H1 (cell line): Measurements from ENCODE around the gene PDCL3. TPM values are rescaled to one million over a fixed set of nuclear protein-coding genes. Genes with fewer than 3 reads are reported as not detected.

ENCODE experiments used
- CTCF ChIA-PET: fragments of 300-600 bp; sonication (Branson Sonifier 250); formaldehyde crosslinking; loops from one replicate; lab custom pipeline; 2021; ENCODE audit not compliant: partially characterized antibody; lab: Charles Lee
- POLR2A ChIA-PET: fragments of 300-600 bp; sonication (Branson Sonifier 250); formaldehyde crosslinking; loops from one replicate; lab custom pipeline; 2021; ENCODE audit warnings: inconsistent platforms; ENCODE audit not compliant: partially characterized antibody; lab: Charles Lee
- DNase-seq, 2 experiments: peaks; one replicate each; pipeline versions ENCODE4 v3.0.0 to v3.0.0-alpha.2; 2010 to 2022; ENCODE audit warnings: low spot score in 2 of 2, low read depth in 1 of 2, mixed read lengths in 1 of 2
- FAIRE-seq: peaks from 2 replicates; lab custom pipeline; 2011; peaks lifted over from hg19 to GRCh38; lab: Jason Lieb, UNC
- H2AFZ ChIP-seq: 2 replicates; pipeline ENCODE4 v1.8.1; 2012; ENCODE audit warnings: low read length, inconsistent platforms
- H2AK5ac ChIP-seq: 2 replicates; pipeline ENCODE4 v1.6.1; 2013; ENCODE audit warnings: low read depth, low read length
- H2BK120ac ChIP-seq: replicated peaks from 2 replicates; pipeline ENCODE3; 2013; ENCODE audit warnings: low read depth, low read length, inconsistent platforms
- H2BK12ac ChIP-seq: 2 replicates; pipeline ENCODE4 v1.6.1; 2013; ENCODE audit warnings: low read depth, low read length
- H2BK15ac ChIP-seq: 2 replicates; pipeline ENCODE4 v1.6.1; 2013; ENCODE audit warnings: low read length
- H2BK20ac ChIP-seq: 2 replicates; pipeline ENCODE4 v1.6.1; 2013; ENCODE audit warnings: low read length
- H2BK5ac ChIP-seq: 2 replicates; pipeline ENCODE4 v1.6.1; 2013; ENCODE audit warnings: low read depth, low read length
- H3K14ac ChIP-seq: 2 replicates; pipeline ENCODE4 v1.6.1; 2013; ENCODE audit warnings: inconsistent platforms; ENCODE audit not compliant: insufficient read length
- H3K18ac ChIP-seq: 2 replicates; pipeline ENCODE4 v1.6.1; 2013; ENCODE audit warnings: low read length; ENCODE audit errors: extremely low read depth
- H3K23ac ChIP-seq: 2 replicates; pipeline ENCODE4 v1.6.1; 2013; ENCODE audit warnings: inconsistent platforms; ENCODE audit not compliant: insufficient read length
- H3K23me2 ChIP-seq: 2 replicates; pipeline ENCODE4 v1.6.1; 2013; ENCODE audit warnings: low read depth, low read length
- H3K27ac ChIP-seq: 2 replicates; pipeline ENCODE4 v1.6.1; 2011; ENCODE audit warnings: low read depth, low read length, inconsistent platforms
- H3K27me3 ChIP-seq, 4 experiments: replicated peaks in 1 of 4; 1 replicate in 1 of 4; 2 replicates in 3 of 4; pipeline versions ENCODE4 v1.6.1 to v1.8.1; 2011 to 2013; ENCODE audit warnings: low read length in 3 of 4, mild to moderate bottlenecking in 3 of 4, inconsistent platforms in 2 of 4, mixed read lengths in 2 of 4, moderate library complexity in 1 of 4; ENCODE audit not compliant: control insufficient read depth in 3 of 4, insufficient read depth in 3 of 4; ENCODE audit errors: extremely low read depth in 1 of 4
- H3K36me3 ChIP-seq, 4 experiments: 2 replicates each; pipeline versions ENCODE4 v1.6.1 to v1.8.1; 2011 to 2013; ENCODE audit warnings: mild to moderate bottlenecking in 4 of 4, low read length in 3 of 4, moderate library complexity in 2 of 4, control low read depth in 1 of 4, inconsistent platforms in 1 of 4; ENCODE audit not compliant: insufficient read depth in 4 of 4, control insufficient read depth in 2 of 4
- H3K4ac ChIP-seq: replicated peaks from 2 replicates; pipeline ENCODE3; 2013; ENCODE audit warnings: low read length, low read depth, mixed read lengths, inconsistent platforms; ENCODE audit not compliant: insufficient read length
- H3K4me1 ChIP-seq, 4 experiments: replicated peaks in 1 of 4; 1 replicate in 1 of 4; 2 replicates in 3 of 4; pipeline versions ENCODE4 v1.6.1 to v1.8.1; 2011 to 2013; ENCODE audit warnings: low read length in 3 of 4, inconsistent platforms in 2 of 4, mixed read lengths in 1 of 4; ENCODE audit not compliant: insufficient read depth in 4 of 4, control insufficient read depth in 3 of 4
- H3K4me2 ChIP-seq, 2 experiments: 2 replicates each; pipeline versions ENCODE4 v1.6.1 to v1.8.1; 2011 to 2013; ENCODE audit warnings: low read depth in 2 of 2, low read length in 2 of 2, control low read depth in 1 of 2, inconsistent platforms in 1 of 2, mild to moderate bottlenecking in 1 of 2; ENCODE audit not compliant: insufficient read depth in 1 of 2
- H3K4me3 ChIP-seq, 4 experiments: fragments of 200-600, 300-600 bp in 1 of 4; sonication (generic), shearing (Covaris generic), sonication (Bioruptor Twin) in 1 of 4; 2 replicates each; pipeline versions ENCODE4 v1.5.1 to v1.8.1; 2011 to 2016; ENCODE audit warnings: low read length in 4 of 4, low read depth in 3 of 4, control low read depth in 2 of 4, inconsistent platforms in 2 of 4, mild to moderate bottlenecking in 2 of 4, mixed read lengths in 1 of 4, moderate library complexity in 1 of 4; ENCODE audit not compliant: insufficient read depth in 2 of 4; ENCODE audit errors: extremely low read depth in 1 of 4
- H3K56ac ChIP-seq: replicated peaks from 2 replicates; pipeline ENCODE3; 2013; ENCODE audit warnings: low read depth, mild to moderate bottlenecking, mixed read lengths, low read length, inconsistent platforms; ENCODE audit not compliant: insufficient read length
- H3K79me1 ChIP-seq: 2 replicates; pipeline ENCODE4 v1.6.1; 2013; ENCODE audit warnings: low read depth, low read length, control low read depth
- H3K79me2 ChIP-seq, 2 experiments: 2 replicates each; pipeline versions ENCODE4 v1.6.1 to v1.8.1; 2012 to 2013; ENCODE audit warnings: low read length in 2 of 2, mild to moderate bottlenecking in 2 of 2, inconsistent platforms in 1 of 2; ENCODE audit not compliant: insufficient read depth in 2 of 2, control insufficient read depth in 1 of 2
- H3K9ac ChIP-seq, 4 experiments: replicated peaks in 1 of 4; 1 replicate in 1 of 4; 2 replicates in 3 of 4; pipeline versions ENCODE4 v1.6.1 to v1.8.1; 2011 to 2013; ENCODE audit warnings: low read depth in 3 of 4, low read length in 3 of 4, control low read depth in 2 of 4, mild to moderate bottlenecking in 2 of 4, moderate library complexity in 2 of 4, inconsistent platforms in 1 of 4; ENCODE audit errors: extremely low read depth in 1 of 4
- H3K9me3 ChIP-seq, 2 experiments: 2 replicates each; pipeline versions ENCODE4 v1.6.1 to v1.8.1; 2012 to 2013; ENCODE audit warnings: mild to moderate bottlenecking in 2 of 2, moderate library complexity in 2 of 2, control low read depth in 1 of 2, inconsistent platforms in 1 of 2, low read depth in 1 of 2, low read length in 1 of 2, mixed read lengths in 1 of 2; ENCODE audit not compliant: insufficient read depth in 2 of 2
- H4K20me1 ChIP-seq, 2 experiments: replicated peaks in 1 of 2; 2 replicates each; pipeline versions ENCODE3 to v1.8.1; 2011 to 2013; ENCODE audit warnings: inconsistent platforms in 2 of 2, low read length in 2 of 2, mild to moderate bottlenecking in 1 of 2; ENCODE audit not compliant: insufficient read depth in 2 of 2, control insufficient read depth in 1 of 2
- H4K5ac ChIP-seq: 2 replicates; pipeline ENCODE4 v1.6.1; 2013; ENCODE audit warnings: low read length, low read depth, mixed read lengths, inconsistent platforms; ENCODE audit not compliant: insufficient read length
- H4K8ac ChIP-seq: 2 replicates; pipeline ENCODE4 v1.8.0; 2013; ENCODE audit warnings: mild to moderate bottlenecking, moderate library complexity, low read length, inconsistent platforms; ENCODE audit not compliant: insufficient read depth; ENCODE audit errors: extremely low read depth
- H4K91ac ChIP-seq: replicated peaks from 2 replicates; pipeline ENCODE3; 2013; ENCODE audit warnings: low read length, mixed read lengths, inconsistent platforms; ENCODE audit not compliant: insufficient read length
- WGBS, 2 experiments: shearing (Covaris generic) in 1 of 2; methylation state at CpG; one replicate each; pipeline versions ENCODE4 v1.1.6 to v1.1.7; 2013 to 2015; ENCODE audit warnings: low lambda C conversion rate in 2 of 2, mixed read lengths in 2 of 2, inconsistent platforms in 1 of 2, low coverage in 1 of 2, missing lambda C conversion rate in 1 of 2; ENCODE audit not compliant: insufficient replicate concordance in 2 of 2, insufficient coverage in 1 of 2, insufficient read length in 1 of 2; ENCODE audit errors: extremely low coverage in 1 of 2, missing lambda C conversion rate in 1 of 2; 5-methylcytosine and 5-hydroxymethylcytosine counted together
- polyA plus RNA-seq, 7 experiments: library from polyadenylated mRNA; depleted of rRNA in 3 of 7; stranded (reverse) in 5 of 7; unstranded in 2 of 7; fragments of >200 nt in 5 of 7; fragments of 200-250 nt in 2 of 7; gene quantifications; 1 replicate in 5 of 7; 2 replicates in 1 of 7; 4 replicates in 1 of 7; pipeline versions ENCODE4 v1.2.1 to v1.2.3, GENCODE V29; 2011 to 2013; ENCODE audit warnings: missing spikeins in 2 of 7, mixed read lengths in 2 of 7
- total RNA-seq: library from RNA; stranded (reverse); fragmentation: NEBNext Ultra II Directional; extraction: Animal tissue kit (Norgen Biotek cat#: 25700); gene quantifications from 2 replicates; pipeline ENCODE4 v1.2.1, GENCODE V29; 2021

Gene PDCL3
- total and polyA plus RNA-seq, 2 of the 8 experiments (the other 6 are each of a cell fraction or from before 2014, with no cell fraction given) = 19.8 to 29.4 TPM

DNA sequence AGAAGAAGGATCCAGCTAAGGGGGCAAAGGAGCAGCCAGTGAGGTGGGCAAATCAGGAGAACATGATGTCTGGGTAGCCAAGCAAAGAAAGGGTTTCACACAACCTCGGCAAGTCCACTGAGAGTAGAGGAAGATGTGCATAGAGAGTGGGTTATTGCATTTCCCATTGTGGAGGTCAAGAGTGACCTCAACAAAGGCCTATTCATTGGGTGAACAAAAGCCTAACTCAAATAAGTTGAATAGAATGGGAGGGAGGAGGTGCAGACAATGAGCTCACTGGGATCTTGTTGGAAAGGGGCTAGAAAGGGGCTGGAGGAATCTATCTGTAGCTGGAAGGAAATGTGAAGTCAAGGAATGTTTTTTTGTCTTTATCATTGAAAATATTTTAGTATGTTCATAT lies 14.0 kb upstream of the PDCL3 start:
- POLR2A ChIA-PET = interaction anchor here (0.6 to 1.6 kb wide), 2 partner anchors 14 kb away, joined by 3 to 6 read pairs; partner anchors contain the start of gene PDCL3
- Histone ChIP-seq H3K4me1 (peaks cover 0 to 2% (median 0%) of the 10 kb centered on the region in 4 experiments; a peak in 2 of 7 replicates), H4K91ac (no peak overlapping the region), H3K9ac (no peak overlapping the region), H3K4me3 (no peak overlapping the region), H3K36me3 (no peaks in the 10 kb centered on the region), H4K20me1 (no peaks in the 10 kb centered on the region), H3K23me2 (no peaks in the 10 kb centered on the region), H3K23ac (no peak overlapping the region), H2AK5ac (no peak overlapping the region), H4K5ac (no peak overlapping the region), H3K18ac (no peak overlapping the region), H3K9me3 (peaks cover 2 to 4% of the 10 kb centered on the region in 2 experiments; a peak in 3 of 4 replicates), H3K79me2 (no peaks in the 10 kb centered on the region), H2BK15ac (no peak overlapping the region), H3K4ac (no peak overlapping the region), H3K4me2 (no peak overlapping the region), H3K14ac (no peak overlapping the region), H3K56ac (no peak overlapping the region), H2BK120ac (no peak overlapping the region), H2AFZ (no peak overlapping the region), H2BK20ac (no peak overlapping the region), H3K27me3 (no peaks in the 10 kb centered on the region), H3K27ac (no peak overlapping the region), H4K8ac (no peak overlapping the region), H2BK5ac (no peak overlapping the region), H2BK12ac (no peak overlapping the region), H3K79me1 (no peaks in the 10 kb centered on the region)
- WGBS, 2 experiments = 86% methylated on average over 1 of the region's 1 CpG; no CpG with 5 or more reads in 1 of the 2 experiments
- DNase-seq (no peak), FAIRE-seq (no peak)
- CTCF ChIA-PET = interaction anchor here (0.6 kb wide), 1 partner anchor 1609 kb away, joined by 4 read pairs; no protein-coding TSS in a partner anchor
